ENCODE data around the gene PKIG.
A peak's percentile ranks its signal among the peaks of the same experiment; 100 is the strongest.
"Not testable (repeated sequence)": the region's sequence is repeated elsewhere in the genome, so short reads cannot be mapped to it uniquely, and the experiment has no call there.

Gene PKIG

DNA sequence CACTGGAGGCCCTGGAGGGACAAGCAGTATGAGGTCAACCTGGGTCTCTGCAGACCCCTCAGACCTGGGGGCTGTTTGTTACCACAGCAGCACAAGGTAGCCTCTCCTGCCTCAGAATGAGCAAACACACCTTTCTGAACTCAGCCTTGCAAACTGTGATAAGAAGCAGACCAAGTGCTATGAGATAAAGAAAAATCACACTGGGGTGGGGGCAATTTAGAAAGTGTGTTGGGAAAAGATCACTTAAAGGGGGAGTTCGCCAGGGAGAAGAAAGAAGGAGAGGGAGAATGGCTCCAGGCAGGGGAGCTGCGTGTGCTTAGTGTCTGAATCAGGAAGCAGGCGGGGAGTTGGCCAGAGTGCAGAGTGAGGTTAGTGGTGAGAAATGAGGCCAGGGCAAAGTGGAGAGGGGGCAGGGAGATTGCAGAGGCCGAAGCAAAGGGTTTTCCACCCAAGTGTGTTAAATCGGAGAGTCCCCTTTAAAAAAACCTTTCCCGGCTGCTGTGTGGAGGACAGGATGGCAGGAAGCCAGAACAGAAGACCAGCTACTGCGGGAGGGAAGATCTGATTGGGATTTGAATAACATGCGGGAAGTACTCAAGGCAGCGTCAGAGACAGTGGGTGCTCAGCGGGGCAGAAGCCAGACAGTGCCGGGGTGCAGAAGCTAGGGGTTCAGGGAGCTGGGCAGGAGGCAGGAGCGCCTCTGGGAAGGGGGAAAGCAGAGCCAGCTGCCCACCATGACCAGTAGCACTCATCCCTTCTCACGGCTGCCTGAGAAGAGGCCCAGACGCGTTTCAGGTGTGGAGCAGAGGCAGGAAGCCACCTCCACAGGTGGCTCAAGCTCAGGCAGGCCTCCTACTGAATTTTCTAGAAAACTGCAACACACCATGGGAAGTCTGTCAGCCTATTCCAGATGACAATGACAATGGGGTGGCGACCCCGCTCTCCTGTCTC is 60.1 kb downstream of the PKIG start:
- DNase-seq (ENCODE audit: low read depth in 2 of 2) = no peak

DNA sequence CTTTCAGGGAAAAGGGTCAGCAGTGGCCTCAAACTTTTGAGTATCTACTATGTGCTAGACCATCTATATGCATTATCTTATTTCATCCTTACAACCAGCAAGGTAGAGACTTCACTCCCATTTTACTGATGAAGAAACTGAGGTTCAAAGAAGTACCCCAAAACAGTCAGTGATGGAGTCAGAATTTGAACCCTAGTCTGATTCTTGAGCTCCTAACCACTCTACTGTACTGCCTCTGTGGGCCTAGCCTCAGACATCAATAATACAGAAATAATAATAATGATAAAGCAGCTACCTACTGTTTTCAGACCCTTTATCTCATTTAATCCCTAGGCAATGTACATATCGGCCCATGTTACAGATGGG is 60.8 kb downstream of the PKIG start:
- DNase-seq (ENCODE audit: low read depth in 2 of 2) = no peak

DNA sequence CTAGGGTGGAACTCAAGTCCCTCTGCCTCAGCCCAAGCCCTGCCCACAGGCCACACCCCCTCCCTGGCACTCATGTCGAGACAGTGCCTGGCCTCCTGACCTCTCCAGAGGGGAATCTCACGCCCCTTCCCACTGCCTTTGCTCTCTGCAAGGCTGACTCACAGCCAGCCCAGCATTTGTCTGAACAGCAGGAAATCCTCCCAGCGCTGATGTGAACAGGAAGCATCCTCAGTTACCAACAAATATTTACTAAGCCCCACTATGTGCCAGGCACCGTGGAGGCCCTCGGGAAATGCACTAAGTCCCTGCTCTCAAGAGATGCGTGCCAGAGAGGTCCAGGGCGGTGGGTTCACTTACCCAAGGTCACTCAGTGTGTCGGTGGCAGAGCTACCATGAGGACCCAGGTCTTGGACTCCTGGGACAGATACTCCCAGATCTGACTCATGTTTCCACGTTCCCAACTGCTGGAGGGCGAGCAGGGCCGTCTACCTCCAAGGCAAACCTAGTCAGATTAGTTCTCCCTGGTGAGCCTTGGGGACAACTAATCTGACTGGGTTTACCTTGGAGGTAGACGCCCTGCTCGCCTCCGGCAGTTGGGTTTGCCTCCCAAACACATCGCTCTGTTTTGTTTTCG is 61.3 kb downstream of the PKIG start:
- peak in 1 of 2 donors; percentile 16 for DNase-seq (ENCODE audit: low read depth in 2 of 2)

GRCh38 chr20:44644230-44644617 is 61.8 kb downstream of the PKIG start:
- DNase-seq (ENCODE audit: low read depth in 2 of 2) = no peak

GRCh38 chr20:44644667-44645131 is 62.3 kb downstream of the PKIG start:
- DNase-seq (ENCODE audit: low read depth in 2 of 2) = peak in 1 of 2 donors; percentile 20

- no peak for DNase-seq (ENCODE audit: low read depth in 2 of 2)
Observed at GRCh38 chr20:44646023-44646640, 63.8 kb downstream of the PKIG start.

DNA sequence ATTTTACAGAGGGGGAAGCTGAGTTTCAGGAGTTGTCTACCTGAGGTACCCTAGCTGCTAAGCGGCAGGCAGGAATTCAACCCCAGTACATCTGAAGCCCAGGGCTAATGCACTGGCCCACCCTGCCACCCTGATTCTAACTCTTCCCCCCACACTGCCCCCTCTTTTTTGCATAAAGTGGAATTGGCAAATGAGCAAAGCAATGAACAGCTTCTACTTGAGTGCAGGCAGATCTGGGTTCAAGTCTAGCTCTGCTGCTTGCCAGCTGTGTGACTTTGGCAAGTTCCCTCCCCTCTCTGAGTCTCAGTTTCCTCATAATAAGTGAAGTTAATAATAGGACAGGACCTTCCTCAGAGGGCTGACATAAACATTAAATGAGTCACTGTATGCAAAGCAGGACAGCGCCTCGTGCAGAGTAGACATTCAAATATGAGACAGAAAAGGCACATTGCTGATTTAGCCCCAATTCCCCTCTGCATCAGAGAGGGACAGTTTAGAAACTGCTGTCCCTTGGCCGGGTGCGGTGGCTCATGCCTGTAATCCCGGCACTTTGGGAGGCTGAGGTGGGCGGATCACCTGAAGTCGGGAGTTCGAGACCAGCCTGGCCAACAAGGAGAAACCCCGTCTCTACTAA is 64.4 kb downstream of the PKIG start:
- DNase-seq (ENCODE audit: low read depth in 2 of 2) = no peak

DNA sequence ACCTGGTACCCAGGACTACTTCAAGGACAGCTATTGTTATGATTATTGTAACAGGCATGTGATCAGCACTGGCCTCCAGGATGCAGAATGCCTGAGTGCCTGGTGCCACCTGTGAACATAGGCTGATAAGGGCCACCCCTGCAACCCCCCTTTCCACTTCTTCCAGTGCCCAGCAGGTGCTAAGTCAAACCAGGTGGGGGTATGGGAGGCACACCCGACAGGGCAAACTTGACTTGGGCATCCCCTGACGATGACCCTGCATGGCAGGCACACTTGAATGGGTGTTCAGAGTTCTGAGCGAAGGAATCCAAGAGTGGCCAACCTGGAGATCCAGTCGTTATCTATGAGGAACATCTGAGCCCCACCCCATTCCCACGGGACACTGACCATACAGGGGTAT is 65.7 kb downstream of the PKIG start:
- no peak for DNase-seq (ENCODE audit: low read depth in 2 of 2)

DNA sequence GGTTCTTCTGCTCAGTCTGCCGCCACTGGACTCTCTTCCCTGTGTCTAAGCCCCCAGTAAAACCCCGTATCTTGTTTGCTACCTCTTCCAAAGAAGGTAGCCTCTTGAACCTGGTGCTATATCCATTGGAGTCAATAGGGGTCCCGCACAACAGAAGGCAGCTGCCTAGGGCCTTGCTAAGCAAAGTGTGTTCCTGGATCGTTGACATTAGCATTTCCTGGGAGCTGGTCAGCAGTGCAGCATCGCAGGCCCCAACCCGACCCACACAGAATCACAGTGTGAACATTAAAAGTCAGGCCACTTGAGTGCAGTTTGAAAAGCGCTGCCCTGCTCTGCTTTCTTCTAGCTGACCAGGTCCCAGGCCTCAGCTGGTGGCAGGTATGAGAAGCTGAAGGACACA is 66.2 kb downstream of the PKIG start:
- DNase-seq (ENCODE audit: low read depth in 2 of 2) = no peak

- no peak for DNase-seq (ENCODE audit: low read depth in 2 of 2)
Observed at GRCh38 chr20:44649126-44649525, 66.7 kb downstream of the PKIG start.

DNA sequence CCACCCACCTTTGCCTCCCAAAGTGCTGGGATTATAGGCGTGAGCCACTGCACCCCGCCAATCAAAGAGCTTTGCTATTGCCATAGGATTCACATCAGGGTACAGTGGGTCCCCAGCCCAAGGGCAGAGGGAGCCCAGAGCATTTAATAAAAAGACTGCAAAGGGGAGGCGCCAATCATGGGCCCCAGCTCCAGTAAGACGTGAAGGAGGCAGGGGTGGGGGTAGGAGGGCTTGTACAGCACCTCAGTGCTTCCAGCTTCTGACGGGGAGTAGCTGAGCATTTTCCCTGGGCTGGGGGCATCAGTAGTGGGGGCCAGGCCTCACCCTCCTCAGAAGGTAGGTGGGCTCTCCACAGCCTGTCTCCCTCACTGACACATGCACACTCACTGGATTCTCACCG is 67.6 kb downstream of the PKIG start:
- no peak for DNase-seq (ENCODE audit: low read depth in 2 of 2)

GRCh38 chr20:44650771-44651433 is 68.5 kb downstream of the PKIG start:
- peak in 1 of 2 donors; percentile 32 for DNase-seq (ENCODE audit: low read depth in 2 of 2)

GRCh38 chr20:44651434-44651683 is 69.0 kb downstream of the PKIG start:
- no peak for DNase-seq (ENCODE audit: low read depth in 2 of 2)

DNA sequence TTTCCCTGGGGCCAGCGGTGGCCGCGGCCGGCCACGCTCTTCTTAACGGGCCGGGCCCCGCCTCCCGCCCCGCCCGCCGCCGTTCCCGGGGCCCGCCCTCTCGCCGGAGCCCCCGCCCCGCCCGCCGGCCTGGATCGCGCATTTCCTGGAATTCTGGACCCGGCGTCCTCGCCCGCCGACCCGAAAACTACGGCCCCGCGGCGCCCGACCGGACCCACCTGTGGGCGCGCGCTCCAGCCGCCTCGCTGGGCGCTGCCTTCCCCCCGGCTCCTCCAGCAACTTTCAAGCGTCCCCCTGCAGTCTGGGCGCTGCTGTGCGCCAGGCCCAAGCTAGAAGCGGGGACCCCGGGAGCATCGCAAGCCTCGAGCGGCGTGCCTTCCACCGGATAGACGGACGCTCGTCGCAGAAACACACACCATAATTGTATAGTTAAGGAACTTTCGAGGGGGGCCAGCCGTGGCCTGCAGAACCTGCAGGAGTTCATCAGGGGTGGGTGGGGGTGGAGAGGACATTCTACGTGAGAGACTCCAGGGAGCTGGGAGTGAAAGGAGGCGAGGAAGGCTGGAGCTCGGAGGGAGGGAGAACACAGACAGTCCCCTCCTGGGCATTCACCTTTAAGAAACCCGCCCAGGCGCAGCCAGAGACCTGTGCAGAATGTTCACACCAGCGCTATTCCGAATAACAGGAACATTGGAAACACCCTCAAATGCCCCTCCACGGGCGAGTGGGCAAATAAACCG is 69.5 kb downstream of the PKIG start, which contains the start of gene ADA:
Gene ADA (minus strand): TSS at position 16 of the 740 bp plus-strand sequence. CDS start 92 bp downstream, outside the sequence.
- peak in 1 of 2 donors; percentile 28 for DNase-seq (ENCODE audit: low read depth in 2 of 2)

GRCh38 chr20:44653546-44653945 is 71.2 kb downstream of the PKIG start:
- no peak for DNase-seq (ENCODE audit: low read depth in 2 of 2)

DNA sequence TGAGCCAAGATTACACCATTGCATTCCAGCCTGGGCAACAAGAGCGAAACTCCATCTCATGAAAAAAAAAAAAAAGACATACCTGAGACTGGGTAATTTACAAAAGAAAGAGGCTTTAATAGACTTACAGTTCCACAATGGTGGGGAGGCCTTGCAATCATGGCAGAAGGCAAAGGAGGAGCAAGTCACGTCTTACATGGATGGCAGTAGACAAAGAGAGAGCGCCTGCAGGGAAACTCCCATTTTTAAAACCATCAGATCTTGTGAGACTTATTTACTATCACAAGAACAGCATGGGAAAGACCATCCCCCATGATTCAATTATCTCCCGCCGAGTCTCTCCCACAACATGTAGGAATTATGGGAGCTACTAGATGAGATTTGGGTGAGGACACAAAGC is 71.8 kb downstream of the PKIG start:
- DNase-seq (ENCODE audit: low read depth in 2 of 2) = not testable (repeated sequence)

GRCh38 chr20:44656448-44656847 is 74.1 kb downstream of the PKIG start:
- no peak for DNase-seq (ENCODE audit: low read depth in 2 of 2)

DNA sequence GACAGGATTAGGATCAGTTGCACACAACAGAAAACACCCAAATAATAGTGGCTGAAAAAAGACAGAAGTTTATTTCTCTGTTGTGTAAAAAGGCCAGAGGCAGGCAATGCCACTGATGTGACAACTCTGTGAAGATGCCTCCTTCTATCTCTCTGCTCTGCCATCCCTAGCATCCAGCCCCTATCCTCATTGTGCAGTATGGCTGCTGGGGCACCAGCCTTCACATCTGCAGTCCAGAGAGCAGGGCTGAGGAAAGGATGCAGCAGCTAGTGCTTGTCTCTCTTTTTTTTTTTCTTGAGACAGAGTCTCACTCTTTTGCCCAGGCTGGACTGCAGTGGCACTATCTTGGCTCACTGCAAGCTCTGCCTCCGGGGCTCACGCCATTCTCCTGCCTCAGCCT is 75.5 kb downstream of the PKIG start:
- DNase-seq (ENCODE audit: low read depth in 2 of 2) = no peak

GRCh38 chr20:44658810-44659209 is 76.4 kb downstream of the PKIG start:
- no peak for DNase-seq (ENCODE audit: low read depth in 2 of 2)

GRCh38 chr20:44659931-44660330 is 77.6 kb downstream of the PKIG start:
- no peak for DNase-seq (ENCODE audit: low read depth in 2 of 2)

- DNase-seq (ENCODE audit: low read depth in 2 of 2) = no peak
Observed at GRCh38 chr20:44660581-44660980, 78.2 kb downstream of the PKIG start.

All from stimulated activated CD4-positive, alpha-beta T cell treated with anti-CD3 and anti-CD28 coated beads, Interleukin-4, amount 100 ng/mL, for 48 hours (primary cell).